WTC11 (cell line): Measurements from ENCODE around the gene COX14. TPM values are rescaled to one million over a fixed set of nuclear protein-coding genes. Genes with fewer than 3 reads are reported as not detected.

Experiments used
- ATAC-seq: fragments of 200-7000 bp; cut with Tn5 transposase; 2 replicates; pipeline ENCODE4 v1.10.0; 2021; ENCODE audit warnings: mild to moderate bottlenecking, moderate library complexity
- CTCF ChIA-PET: fragments of 300-600 bp; sonication (Branson Sonifier 250); formaldehyde crosslinking; loops from one replicate; lab custom pipeline; 2021; ENCODE audit warnings: antibody characterized with exemption; lab: Charles Lee
- POLR2A ChIA-PET: fragments of 350-600 bp; sonication (Branson Sonifier 250); formaldehyde crosslinking; loops from one replicate; lab custom pipeline; 2021; ENCODE audit warnings: antibody characterized with exemption; lab: Charles Lee
- DNase-seq: peaks from one replicate; pipeline ENCODE4 v3.0.0; 2021; ENCODE audit warnings: low spot score
- H3K27ac Mint-ChIP-seq: 2 replicates; pipeline ENCODE4 v1.8.0; 2021; ENCODE audit warnings: mixed read lengths
- H3K27me3 Mint-ChIP-seq: 2 replicates; pipeline ENCODE4 v1.8.0; 2021; ENCODE audit warnings: low read depth, mild to moderate bottlenecking, moderate library complexity, mixed read lengths
- H3K36me3 Mint-ChIP-seq: 2 replicates; pipeline ENCODE4 v1.8.0; 2021; ENCODE audit warnings: mixed read lengths
- H3K4me1 Mint-ChIP-seq: 2 replicates; pipeline ENCODE4 v1.8.0; 2022; ENCODE audit warnings: mixed read lengths
- H3K4me3 Mint-ChIP-seq: 2 replicates; pipeline ENCODE4 v1.8.0; 2021; ENCODE audit warnings: mild to moderate bottlenecking, moderate library complexity, mixed read lengths
- H3K9me3 Mint-ChIP-seq: 2 replicates; pipeline ENCODE4 v1.8.0; 2021; ENCODE audit warnings: mixed read lengths
- CBFB ChIP-seq: sonication (generic); formaldehyde crosslinking; IDR thresholded peaks from 2 replicates; pipeline ENCODE4 v1.8.1; 2022; ENCODE audit warnings: mild to moderate bottlenecking, low read depth, missing genetic modification reagents
- ELF4 ChIP-seq: sonication (generic); formaldehyde crosslinking; IDR thresholded peaks from 2 replicates; pipeline ENCODE4 v1.8.1; 2022; ENCODE audit warnings: low read depth, mild to moderate bottlenecking, moderate library complexity, missing genetic modification reagents
- FOXK1 ChIP-seq: sonication (generic); formaldehyde crosslinking; IDR thresholded peaks from 2 replicates; pipeline ENCODE4 v1.8.0; 2022; ENCODE audit warnings: mild to moderate bottlenecking, moderate library complexity, missing genetic modification reagents
- FOXP1 ChIP-seq: sonication (generic); formaldehyde crosslinking; IDR thresholded peaks from 2 replicates; pipeline ENCODE4 v1.8.0; 2022; ENCODE audit warnings: missing genetic modification reagents, mild to moderate bottlenecking, moderate library complexity, borderline replicate concordance
- FOXP4 ChIP-seq: sonication (generic); formaldehyde crosslinking; IDR thresholded peaks from 2 replicates; pipeline ENCODE4 v1.8.0; 2022; ENCODE audit warnings: mild to moderate bottlenecking, missing genetic modification reagents
- GABPB1 ChIP-seq: sonication (generic); formaldehyde crosslinking; IDR thresholded peaks from 2 replicates; pipeline ENCODE4 v1.8.1; 2023; ENCODE audit warnings: mild to moderate bottlenecking, missing genetic modification reagents
- IRF2 ChIP-seq: sonication (generic); formaldehyde crosslinking; IDR thresholded peaks from 2 replicates; pipeline ENCODE4 v1.8.0; 2022; ENCODE audit warnings: low read depth, missing genetic modification reagents, borderline replicate concordance
- MLX ChIP-seq: sonication (generic); formaldehyde crosslinking; IDR thresholded peaks from 2 replicates; pipeline ENCODE4 v1.8.1; 2023; ENCODE audit warnings: mild to moderate bottlenecking, missing genetic modification reagents, moderate library complexity
- MYBL2 ChIP-seq: sonication (generic); formaldehyde crosslinking; IDR thresholded peaks from 2 replicates; pipeline ENCODE4 v1.8.1; 2023; ENCODE audit warnings: mild to moderate bottlenecking, moderate library complexity, missing genetic modification reagents
- NFATC4 ChIP-seq: fragments of 250-450 bp; sonication (Bioruptor Pico); IDR thresholded peaks from 2 replicates; pipeline ENCODE4 v1.9.0; 2021; ENCODE audit warnings: mild to moderate bottlenecking
- NFE2L1 ChIP-seq: sonication (generic); formaldehyde crosslinking; IDR thresholded peaks from 2 replicates; pipeline ENCODE4 v1.8.1; 2023; ENCODE audit warnings: missing genetic modification reagents
- OVOL2 ChIP-seq: fragments of 250-450 bp; sonication (Bioruptor Pico); IDR thresholded peaks from 2 replicates; pipeline ENCODE4 v1.9.0; 2021; ENCODE audit warnings: mild to moderate bottlenecking, borderline replicate concordance
- RORB ChIP-seq: fragments of 250-450 bp; sonication (Bioruptor Pico); IDR thresholded peaks from 2 replicates; pipeline ENCODE4 v1.9.0; 2021; ENCODE audit warnings: mild to moderate bottlenecking
- SOX15 ChIP-seq: fragments of 250-450 bp; sonication (Bioruptor Pico); IDR thresholded peaks from 2 replicates; pipeline ENCODE4 v1.9.0; 2021; ENCODE audit warnings: mild to moderate bottlenecking
- SP1 ChIP-seq: sonication (generic); formaldehyde crosslinking; conservative IDR thresholded peaks from 2 replicates; pipeline ENCODE4 v1.8.1; 2022; ENCODE audit warnings: missing genetic modification reagents
- TEAD1 ChIP-seq: sonication (generic); formaldehyde crosslinking; IDR thresholded peaks from 2 replicates; pipeline ENCODE4 v1.8.0; 2022; ENCODE audit warnings: mild to moderate bottlenecking, missing genetic modification reagents
- ZBTB43 ChIP-seq: sonication (generic); formaldehyde crosslinking; IDR thresholded peaks from 2 replicates; pipeline ENCODE4 v1.8.1; 2023; ENCODE audit warnings: mild to moderate bottlenecking, missing genetic modification reagents
- ZNF121 ChIP-seq: sonication (generic); formaldehyde crosslinking; IDR thresholded peaks from 2 replicates; pipeline ENCODE4 v1.8.0; 2023; ENCODE audit warnings: missing genetic modification reagents
- ZNF416 ChIP-seq: fragments of 250-450 bp; sonication (Bioruptor Pico); IDR thresholded peaks from 2 replicates; pipeline ENCODE4 v1.9.0; 2021; ENCODE audit warnings: mild to moderate bottlenecking, inconsistent platforms
- ZNF671 ChIP-seq: fragments of 250-450 bp; sonication (Bioruptor Pico); IDR thresholded peaks from 2 replicates; pipeline ENCODE4 v1.8.0; 2021; ENCODE audit warnings: mild to moderate bottlenecking
- total RNA-seq: library from RNA; stranded (reverse); gene quantifications from 3 replicates; pipeline ENCODE4 v1.2.3, GENCODE V29; 2021
- TF ChIP-seq, protein P1 (sequence below): sonication (generic); formaldehyde crosslinking; IDR thresholded peaks from 2 replicates; pipeline ENCODE4 v1.8.1; 2022; ENCODE audit warnings: mild to moderate bottlenecking, moderate library complexity, missing genetic modification reagents
- TF ChIP-seq, protein P2 (sequence below): sonication (generic); formaldehyde crosslinking; IDR thresholded peaks from 2 replicates; pipeline ENCODE4 v1.8.0; 2023; ENCODE audit warnings: mild to moderate bottlenecking, missing genetic modification reagents
- TF ChIP-seq, protein P3 (sequence below): sonication (generic); formaldehyde crosslinking; IDR thresholded peaks from 2 replicates; pipeline ENCODE4 v1.8.1; 2023; ENCODE audit warnings: mild to moderate bottlenecking, missing genetic modification reagents
- TF ChIP-seq, protein P4 (sequence below): fragments of 250-450 bp; sonication (Bioruptor Pico); IDR thresholded peaks from 2 replicates; pipeline ENCODE4 v1.9.0; 2021; ENCODE audit warnings: mild to moderate bottlenecking
- TF ChIP-seq, protein P5 (sequence below): sonication (generic); formaldehyde crosslinking; IDR thresholded peaks from 2 replicates; pipeline ENCODE4 v1.8.1; 2023; ENCODE audit warnings: mild to moderate bottlenecking, missing genetic modification reagents, moderate library complexity

Gene COX14
- total RNA-seq, 1 experiment from 2014 or later: 41.4 TPM

- Mint-ChIP-seq H3K27ac (no peak overlapping the region), H3K27me3 (peaks cover 14% of the 10 kb centered on the region), H3K4me1 (peaks cover 16% of the 10 kb centered on the region), H3K36me3 (no peaks in the 10 kb centered on the region), H3K4me3 (no peak overlapping the region), H3K9me3 (no peaks in the 10 kb centered on the region)
- ChIA-PET CTCF (interaction anchor here (1.2 to 3.8 kb wide), 6 partner anchors 9 to 239 kb away, joined by 4 to 25 read pairs (median 8); partner anchors contain the start of gene COX14), POLR2A (no interaction called here)
- TF ChIP-seq FOXP1 (CRISPR knock-in tag): no peak
- no peak for TF ChIP-seq MYBL2 (CRISPR knock-in tag)
- no peak for TF ChIP-seq NFE2L1 (CRISPR knock-in tag)
- no peak for TF ChIP-seq TEAD1 (CRISPR knock-in tag)
- no peak for TF ChIP-seq RORB (CRISPR knock-in tag)
- TF ChIP-seq OVOL2: no peak
- TF ChIP-seq FOXK1: no peak
- TF ChIP-seq FOXP4 (CRISPR knock-in tag): no peak
- TF ChIP-seq, protein P1, sequence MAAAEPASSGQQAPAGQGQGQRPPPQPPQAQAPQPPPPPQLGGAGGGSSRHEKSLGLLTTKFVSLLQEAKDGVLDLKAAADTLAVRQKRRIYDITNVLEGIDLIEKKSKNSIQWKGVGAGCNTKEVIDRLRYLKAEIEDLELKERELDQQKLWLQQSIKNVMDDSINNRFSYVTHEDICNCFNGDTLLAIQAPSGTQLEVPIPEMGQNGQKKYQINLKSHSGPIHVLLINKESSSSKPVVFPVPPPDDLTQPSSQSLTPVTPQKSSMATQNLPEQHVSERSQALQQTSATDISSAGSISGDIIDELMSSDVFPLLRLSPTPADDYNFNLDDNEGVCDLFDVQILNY: no peak
- no peak for TF ChIP-seq GABPB1 (CRISPR knock-in tag)
- TF ChIP-seq ELF4: no peak
- TF ChIP-seq, protein P2, sequence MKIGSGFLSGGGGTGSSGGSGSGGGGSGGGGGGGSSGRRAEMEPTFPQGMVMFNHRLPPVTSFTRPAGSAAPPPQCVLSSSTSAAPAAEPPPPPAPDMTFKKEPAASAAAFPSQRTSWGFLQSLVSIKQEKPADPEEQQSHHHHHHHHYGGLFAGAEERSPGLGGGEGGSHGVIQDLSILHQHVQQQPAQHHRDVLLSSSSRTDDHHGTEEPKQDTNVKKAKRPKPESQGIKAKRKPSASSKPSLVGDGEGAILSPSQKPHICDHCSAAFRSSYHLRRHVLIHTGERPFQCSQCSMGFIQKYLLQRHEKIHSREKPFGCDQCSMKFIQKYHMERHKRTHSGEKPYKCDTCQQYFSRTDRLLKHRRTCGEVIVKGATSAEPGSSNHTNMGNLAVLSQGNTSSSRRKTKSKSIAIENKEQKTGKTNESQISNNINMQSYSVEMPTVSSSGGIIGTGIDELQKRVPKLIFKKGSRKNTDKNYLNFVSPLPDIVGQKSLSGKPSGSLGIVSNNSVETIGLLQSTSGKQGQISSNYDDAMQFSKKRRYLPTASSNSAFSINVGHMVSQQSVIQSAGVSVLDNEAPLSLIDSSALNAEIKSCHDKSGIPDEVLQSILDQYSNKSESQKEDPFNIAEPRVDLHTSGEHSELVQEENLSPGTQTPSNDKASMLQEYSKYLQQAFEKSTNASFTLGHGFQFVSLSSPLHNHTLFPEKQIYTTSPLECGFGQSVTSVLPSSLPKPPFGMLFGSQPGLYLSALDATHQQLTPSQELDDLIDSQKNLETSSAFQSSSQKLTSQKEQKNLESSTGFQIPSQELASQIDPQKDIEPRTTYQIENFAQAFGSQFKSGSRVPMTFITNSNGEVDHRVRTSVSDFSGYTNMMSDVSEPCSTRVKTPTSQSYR (CRISPR knock-in tag): no peak
- TF ChIP-seq, protein P3, sequence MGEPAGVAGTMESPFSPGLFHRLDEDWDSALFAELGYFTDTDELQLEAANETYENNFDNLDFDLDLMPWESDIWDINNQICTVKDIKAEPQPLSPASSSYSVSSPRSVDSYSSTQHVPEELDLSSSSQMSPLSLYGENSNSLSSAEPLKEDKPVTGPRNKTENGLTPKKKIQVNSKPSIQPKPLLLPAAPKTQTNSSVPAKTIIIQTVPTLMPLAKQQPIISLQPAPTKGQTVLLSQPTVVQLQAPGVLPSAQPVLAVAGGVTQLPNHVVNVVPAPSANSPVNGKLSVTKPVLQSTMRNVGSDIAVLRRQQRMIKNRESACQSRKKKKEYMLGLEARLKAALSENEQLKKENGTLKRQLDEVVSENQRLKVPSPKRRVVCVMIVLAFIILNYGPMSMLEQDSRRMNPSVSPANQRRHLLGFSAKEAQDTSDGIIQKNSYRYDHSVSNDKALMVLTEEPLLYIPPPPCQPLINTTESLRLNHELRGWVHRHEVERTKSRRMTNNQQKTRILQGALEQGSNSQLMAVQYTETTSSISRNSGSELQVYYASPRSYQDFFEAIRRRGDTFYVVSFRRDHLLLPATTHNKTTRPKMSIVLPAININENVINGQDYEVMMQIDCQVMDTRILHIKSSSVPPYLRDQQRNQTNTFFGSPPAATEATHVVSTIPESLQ (CRISPR knock-in tag): no peak
- TF ChIP-seq ZNF671 (CRISPR knock-in tag): no peak
- TF ChIP-seq IRF2 (CRISPR knock-in tag): no peak
- no peak for ATAC-seq
- DNase-seq: no peak
Measured at GRCh38 chr12:50075808-50076170, 36.2 kb upstream of the COX14 start.

- no peak overlapping the region for H3K4me3 Mint-ChIP-seq
- H3K27ac Mint-ChIP-seq: no peak overlapping the region
- H3K4me1 Mint-ChIP-seq: peaks cover 21% of the 10 kb centered on the region
- H3K27me3 Mint-ChIP-seq: peaks cover 24% of the 10 kb centered on the region
- no peaks in the 10 kb centered on the region for H3K36me3 Mint-ChIP-seq
- CTCF ChIA-PET: interaction anchor here (1.2 to 1.7 kb wide), 5 partner anchors 7 to 237 kb away, joined by 4 to 11 read pairs (median 6); partner anchors contain the start of gene COX14
- ATAC-seq: no peak
- H3K9me3 Mint-ChIP-seq: no peaks in the 10 kb centered on the region
- POLR2A ChIA-PET: no interaction called here
- no peak for DNase-seq
- TF ChIP-seq GABPB1 (CRISPR knock-in tag) (no peak), NFATC4 (CRISPR knock-in tag) (no peak), FOXP1 (CRISPR knock-in tag) (no peak), ZNF121 (no peak), SP1 (no peak), MLX (no peak), ZNF416 (CRISPR knock-in tag) (no peak), ZBTB43 (CRISPR knock-in tag) (no peak), SOX15 (CRISPR knock-in tag) (no peak), CBFB (CRISPR knock-in tag) (no peak)
- TF ChIP-seq, protein P4, sequence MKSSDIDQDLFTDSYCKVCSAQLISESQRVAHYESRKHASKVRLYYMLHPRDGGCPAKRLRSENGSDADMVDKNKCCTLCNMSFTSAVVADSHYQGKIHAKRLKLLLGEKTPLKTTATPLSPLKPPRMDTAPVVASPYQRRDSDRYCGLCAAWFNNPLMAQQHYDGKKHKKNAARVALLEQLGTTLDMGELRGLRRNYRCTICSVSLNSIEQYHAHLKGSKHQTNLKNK (CRISPR knock-in tag): no peak
- TF ChIP-seq, protein P1: no peak
- TF ChIP-seq, protein P5, sequence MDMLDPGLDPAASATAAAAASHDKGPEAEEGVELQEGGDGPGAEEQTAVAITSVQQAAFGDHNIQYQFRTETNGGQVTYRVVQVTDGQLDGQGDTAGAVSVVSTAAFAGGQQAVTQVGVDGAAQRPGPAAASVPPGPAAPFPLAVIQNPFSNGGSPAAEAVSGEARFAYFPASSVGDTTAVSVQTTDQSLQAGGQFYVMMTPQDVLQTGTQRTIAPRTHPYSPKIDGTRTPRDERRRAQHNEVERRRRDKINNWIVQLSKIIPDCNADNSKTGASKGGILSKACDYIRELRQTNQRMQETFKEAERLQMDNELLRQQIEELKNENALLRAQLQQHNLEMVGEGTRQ: no peak
Measured at GRCh38 chr12:50077099-50077498, 34.9 kb upstream of the COX14 start.
